Measurements from ENCODE around the gene WTAP. TPM values are rescaled to one million over a fixed set of nuclear protein-coding genes. Genes with fewer than 3 reads are reported as not detected.
"Not testable (repeated sequence)": the region's sequence is repeated elsewhere in the genome, so short reads cannot be mapped to it uniquely, and the experiment has no call there.

The WTAP gene
- total RNA-seq, 1 donor from 2014 or later = 91.8 TPM

DNA sequence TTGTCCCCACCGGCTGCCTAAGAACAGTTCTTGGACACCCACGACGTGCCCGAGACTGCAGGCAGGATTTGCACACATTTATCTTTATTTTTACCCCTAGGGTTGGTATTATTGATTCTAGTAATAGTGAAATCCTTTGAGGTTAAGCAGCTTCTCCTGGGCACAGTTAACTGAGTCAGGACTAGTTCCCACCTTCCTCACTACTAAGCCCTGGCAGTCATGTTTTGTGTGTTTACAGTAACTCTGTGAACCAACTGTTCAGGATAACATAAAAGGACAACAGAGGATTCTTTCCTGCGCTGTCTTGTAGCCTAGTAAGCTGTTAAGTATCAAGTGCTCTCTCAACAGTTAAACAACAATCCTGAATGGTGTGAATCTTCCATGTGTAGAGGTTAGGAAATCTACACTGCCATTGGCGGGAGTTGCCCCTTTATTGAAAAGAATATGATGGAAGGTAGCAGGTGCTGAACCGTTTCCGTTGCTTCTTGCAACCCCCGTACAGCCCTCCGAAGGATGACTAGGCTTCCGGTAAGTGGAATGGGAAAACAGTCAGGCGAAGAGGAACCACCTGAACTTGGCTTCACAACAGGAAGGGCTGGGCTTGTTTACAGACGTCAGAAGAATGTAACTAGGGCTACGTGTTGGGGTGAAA lies 33.3 kb upstream of the WTAP start:
- peak; percentile 77 for DNase-seq

DNA sequence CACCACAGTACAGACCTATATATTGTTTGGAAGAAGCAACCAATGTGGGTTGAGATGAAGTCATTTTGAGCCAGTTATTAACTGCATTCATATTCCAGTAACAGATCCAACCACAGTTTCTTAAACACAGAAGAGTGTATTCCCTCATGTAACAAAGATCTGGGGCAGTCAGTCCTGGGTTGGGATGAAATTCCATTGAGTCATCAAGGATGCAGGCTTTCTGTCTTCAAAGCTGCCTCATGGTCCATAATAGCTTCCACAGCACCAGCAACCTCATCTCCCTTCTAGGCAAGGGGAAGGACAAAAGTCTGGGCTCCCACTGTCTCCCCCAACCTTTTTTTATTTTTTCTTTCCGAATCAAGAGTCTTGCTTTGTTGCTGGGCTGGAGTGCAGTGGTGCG lies 31.3 kb upstream of the WTAP start:
- no peak for DNase-seq

DNA sequence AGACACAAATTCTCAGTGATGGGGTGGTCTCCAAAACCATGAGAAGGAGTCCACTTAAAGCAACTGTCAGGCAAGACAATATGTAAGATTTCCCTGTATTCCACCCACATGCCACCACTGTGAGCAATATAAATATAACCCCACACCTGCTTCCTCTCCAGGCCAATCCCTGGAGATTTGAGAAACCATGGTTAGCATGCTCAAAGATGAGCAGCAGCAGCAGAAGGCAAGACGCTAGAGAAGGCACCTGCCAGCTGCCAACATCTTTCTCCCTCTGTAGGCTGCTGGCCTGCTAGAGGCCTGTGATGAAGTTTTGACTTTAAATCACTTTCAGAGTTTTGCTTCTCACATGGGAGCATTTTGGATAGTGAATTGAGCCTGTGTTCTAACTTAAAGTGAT lies 26.3 kb upstream of the WTAP start:
- DNase-seq = peak; percentile 37

- no peak for DNase-seq
These were observed 25.8 kb upstream of the WTAP start for GRCh38 chr6:159701413-159701999.

DNA sequence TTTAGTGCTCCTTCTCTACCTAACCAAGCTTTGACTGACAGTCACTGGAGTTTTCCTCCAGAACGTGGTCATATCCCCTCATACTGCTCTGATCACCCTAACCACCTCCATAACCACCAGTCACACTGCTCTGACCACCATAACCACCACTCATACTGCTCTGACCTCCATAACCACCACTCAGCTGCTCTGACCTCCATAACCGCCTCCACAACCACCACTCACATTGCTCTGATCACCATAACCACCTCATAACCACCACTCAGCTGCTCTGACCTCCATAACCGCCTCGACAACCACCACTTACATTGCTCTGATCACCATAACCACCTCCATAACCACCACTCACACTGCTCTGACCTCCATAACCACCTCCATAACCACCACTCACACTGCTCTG lies 16.7 kb upstream of the WTAP start:
- not testable (repeated sequence) for DNase-seq

GRCh38 chr6:159712389-159712788 lies 14.9 kb upstream of the WTAP start:
- DNase-seq = not testable (repeated sequence)

DNA sequence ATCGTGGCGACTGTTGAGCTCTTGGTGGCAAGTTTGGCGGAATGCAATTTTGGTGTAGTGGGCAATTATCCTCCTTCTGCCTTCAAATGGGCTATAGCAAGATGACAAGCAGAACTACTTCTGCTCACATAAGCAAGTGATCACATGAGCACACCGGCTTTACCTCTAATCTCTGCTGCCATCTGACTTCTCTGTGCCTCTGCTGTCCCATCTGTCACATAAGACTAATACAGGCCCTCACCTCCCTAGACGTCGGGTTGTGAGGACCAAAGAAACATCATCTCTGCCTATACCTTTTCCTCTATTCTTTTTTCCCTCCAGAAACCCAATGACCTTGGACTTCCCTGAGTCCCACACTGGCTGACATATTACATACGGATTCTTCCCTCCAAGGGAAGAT lies 13.3 kb upstream of the WTAP start:
- DNase-seq = no peak

- DNase-seq = no peak
These were observed 12.9 kb upstream of the WTAP start for GRCh38 chr6:159714404-159714803.

DNA sequence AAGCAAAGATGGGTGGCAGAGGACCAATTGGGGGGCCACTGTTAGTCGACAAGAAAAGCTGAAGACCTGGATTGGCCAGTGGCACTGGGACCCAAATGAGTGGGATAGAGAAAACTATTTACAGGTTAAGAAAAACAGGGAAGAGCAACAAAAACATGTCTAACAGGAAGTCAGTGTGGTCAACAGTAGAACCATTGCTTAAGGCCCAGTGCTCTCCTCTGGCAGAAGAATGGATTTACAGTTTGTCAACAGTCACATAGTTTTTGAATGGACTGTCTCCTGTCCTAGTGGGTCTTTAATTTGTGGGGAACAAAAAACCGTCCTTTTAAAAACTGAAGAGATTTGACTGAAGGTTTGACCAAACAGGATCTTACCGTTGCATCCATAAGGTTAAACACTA lies 12.1 kb upstream of the WTAP start:
- no peak for DNase-seq

- DNase-seq = no peak
These were observed 11.7 kb upstream of the WTAP start for GRCh38 chr6:159715605-159716004.

- no peak for DNase-seq
These were observed 10.8 kb upstream of the WTAP start for GRCh38 chr6:159716247-159717096.

GRCh38 chr6:159718634-159719033 lies 8.7 kb upstream of the WTAP start:
- no peak for DNase-seq

- DNase-seq = no peak
These were observed 8.0 kb upstream of the WTAP start for GRCh38 chr6:159719287-159719686.

DNA sequence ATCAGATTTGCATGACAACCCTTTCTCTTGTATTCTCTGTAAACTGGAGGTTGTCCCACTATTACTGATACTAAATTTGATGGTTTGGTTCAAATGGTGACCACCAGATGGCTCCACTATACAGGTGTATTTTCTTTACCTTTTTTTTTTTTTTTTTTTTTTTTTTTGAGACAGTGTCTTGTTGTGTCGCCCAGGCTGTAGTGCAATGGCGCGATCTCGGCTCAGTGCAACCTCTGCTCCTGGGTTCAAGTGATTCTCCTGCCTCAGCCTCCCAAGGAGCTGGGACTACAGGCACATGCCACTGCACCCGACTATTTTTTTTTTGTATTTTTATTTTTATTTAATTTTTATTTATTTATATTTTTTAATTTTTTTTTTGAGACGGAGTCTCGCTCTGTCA lies 6.6 kb upstream of the WTAP start:
- peak; percentile 45 for DNase-seq

DNA sequence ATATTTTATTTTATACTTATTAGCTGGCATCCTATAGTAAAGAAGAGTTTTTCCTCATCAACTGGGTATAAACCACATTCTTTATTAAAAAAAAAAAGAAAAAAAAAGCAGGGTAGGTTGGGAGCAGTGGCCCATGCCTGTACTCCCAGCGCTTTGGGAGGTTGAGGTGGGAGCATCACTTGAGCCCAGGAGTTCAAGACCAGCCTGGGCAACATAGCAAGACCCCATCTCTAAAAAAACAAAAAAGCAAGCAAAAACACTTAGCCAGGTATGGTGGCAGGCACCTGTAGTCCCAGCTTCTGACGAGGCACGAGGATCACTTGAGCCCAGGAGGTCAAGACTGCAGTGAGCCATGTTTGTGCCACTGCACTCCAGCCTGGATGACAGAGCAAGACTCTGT lies 5.3 kb upstream of the WTAP start:
- DNase-seq = not testable (repeated sequence)

DNA sequence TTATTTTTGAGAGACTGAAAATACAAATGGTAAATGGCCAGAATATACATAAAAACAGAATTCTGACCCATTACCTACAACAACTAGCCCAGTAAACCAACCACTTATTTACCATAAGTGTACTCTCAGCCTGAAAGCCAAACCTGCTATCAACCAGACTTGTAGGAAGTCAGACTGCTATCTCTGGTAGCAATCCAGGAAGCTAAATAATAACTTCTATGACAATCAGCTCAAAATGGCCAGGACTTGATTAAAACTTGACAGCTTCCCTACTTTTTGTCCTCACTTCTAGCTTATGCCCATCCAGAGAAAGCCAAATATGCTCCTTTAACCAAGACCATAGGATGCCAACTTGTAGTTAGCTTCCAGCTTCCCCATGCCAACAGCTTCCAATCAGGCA lies 4.7 kb upstream of the WTAP start:
- no peak for DNase-seq

DNA sequence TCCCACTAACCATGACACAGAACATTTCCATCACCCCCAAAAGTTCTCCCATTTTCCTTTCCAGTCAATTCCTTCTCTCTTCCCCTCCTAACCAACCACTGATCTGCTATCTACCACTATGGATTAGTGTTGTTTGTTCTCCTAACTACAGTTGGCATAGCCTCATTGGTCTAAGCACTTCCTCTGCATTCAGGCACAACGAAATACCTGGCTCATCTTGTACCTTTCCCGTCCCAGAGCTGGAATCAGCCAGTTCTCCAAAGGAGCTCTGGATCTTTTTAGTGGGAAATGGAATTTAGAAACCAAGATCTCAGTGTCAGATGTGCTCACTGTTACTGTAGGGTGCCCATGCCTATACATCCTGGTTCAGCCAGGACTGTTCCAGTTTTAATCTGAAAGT lies 4.0 kb upstream of the WTAP start:
- no peak for DNase-seq

DNA sequence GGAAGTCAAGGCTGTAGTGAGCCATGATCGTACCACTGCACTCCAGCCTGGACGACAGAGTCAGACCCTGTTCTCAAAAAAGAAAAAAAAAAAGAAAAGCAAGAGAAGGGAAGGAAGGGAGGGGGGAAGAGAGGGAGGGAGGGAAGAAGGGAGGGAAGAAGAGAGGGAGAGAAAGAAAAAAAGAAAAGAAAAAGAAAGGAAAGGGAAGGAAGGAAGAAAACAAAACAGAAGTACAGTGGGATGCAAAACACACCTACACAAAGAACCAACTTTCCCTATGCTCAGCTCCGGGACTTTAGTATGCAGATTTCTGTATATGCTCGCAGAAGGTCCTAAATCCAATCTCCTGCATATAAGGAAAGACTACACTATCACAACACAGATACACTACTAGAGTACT lies 2.5 kb upstream of the WTAP start:
- DNase-seq = no peak

GRCh38 chr6:159725208-159725607 lies 2.1 kb upstream of the WTAP start:
- DNase-seq = not testable (repeated sequence)

GRCh38 chr6:159726255-159726917 lies 920 bp upstream of the WTAP start:
- no peak for DNase-seq

DNA sequence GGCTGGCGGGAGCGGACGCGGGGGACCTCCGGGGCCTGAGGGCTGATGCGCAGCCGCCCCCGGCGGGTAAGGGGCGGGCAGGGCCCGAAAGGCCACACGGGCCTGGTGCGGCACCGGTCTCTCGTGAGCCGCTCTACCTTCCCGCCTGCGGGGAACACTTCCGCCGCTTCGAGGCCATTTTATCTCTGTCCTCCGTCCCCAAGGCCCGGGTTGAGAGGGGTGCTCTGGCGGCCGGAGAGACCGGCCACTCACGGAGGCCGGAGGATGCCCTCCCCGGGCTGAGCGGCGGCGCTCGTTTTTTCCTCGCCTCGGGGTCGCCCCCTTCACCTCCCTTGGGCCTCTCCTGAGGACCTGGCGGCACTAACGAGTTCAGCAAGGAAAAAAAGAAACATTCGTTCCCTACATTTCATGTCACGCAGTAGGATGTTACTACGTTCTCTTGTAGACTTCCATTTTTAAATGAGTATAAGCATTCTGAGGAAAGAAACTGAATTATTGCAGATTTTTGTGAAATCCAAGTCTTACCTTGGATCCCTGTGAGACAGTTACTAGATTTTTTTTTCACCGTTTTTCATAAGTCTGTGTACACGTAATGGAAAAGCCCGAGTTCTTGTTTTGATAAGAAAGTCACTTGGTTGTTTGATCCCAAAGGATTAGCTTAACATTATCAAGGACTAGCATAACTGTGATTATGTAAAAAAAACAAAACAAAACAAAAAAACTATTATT lies 575 bp downstream of the WTAP start:
- peak; percentile 66 for DNase-seq

GRCh38 chr6:159728531-159728964 lies 1.2 kb downstream of the WTAP start:
- DNase-seq = peak; percentile 32

All from tongue (tissue), 2 donors.